ENCODE results near the gene ARPC3. TPM values are rescaled to one million over a fixed set of nuclear protein-coding genes. Genes with fewer than 3 reads are reported as not detected.
"Not testable (repeated sequence)": the region's sequence is repeated elsewhere in the genome, so short reads cannot be mapped to it uniquely, and the experiment has no call there.

Gene ARPC3
- total RNA-seq, 4 donors from 2014 or later = 147 to 333 (median 310) TPM

- TF ChIP-seq CTCF (IDR thresholded peaks at IDR 0.05) (no peak), POLR2A (IDR thresholded peaks at IDR 0.05) (no peak), EP300 (IDR thresholded peaks at IDR 0.05) (no peak), POLR2AphosphoS5 (IDR thresholded peaks at IDR 0.05) (no peak)
- ATAC-seq = no peak
- no peaks in the 10 kb centered on the region for H3K9me3 ChIP-seq
- peaks cover 0 to 37% of the 10 kb centered on the region in 2 donors for H3K36me3 ChIP-seq
- peak overlapping the region in 2 of 4 donors; percentile 64 to 72 for H3K27ac ChIP-seq
- H3K27me3 ChIP-seq = no peaks in the 10 kb centered on the region
- H3K4me3 ChIP-seq = peak overlapping the region; percentile 47 to 56
- WGBS, 2 donors (ENCODE audit: low coverage in 1 of 2) = 83 to 84% methylated on average over 9 to 11 of the region's 12 CpGs
- peaks cover 0 to 5% (median 0%) of the 10 kb centered on the region in 3 donors for H3K4me1 ChIP-seq
Measured at GRCh38 chr12:110431957-110432587, 18.1 kb downstream of the ARPC3 start.

GRCh38 chr12:110429676-110430075 lies 20.5 kb downstream of the ARPC3 start:
- 95 to 100% methylated on average over 1 to 9 of the region's 15 CpGs for WGBS, 2 donors (ENCODE audit: low coverage in 1 of 2)
- H3K4me3 ChIP-seq, ATAC-seq, H3K27ac ChIP-seq, H3K27me3 ChIP-seq, H3K9me3 ChIP-seq, H3K4me1 ChIP-seq: not testable (repeated sequence)
- H3K36me3 ChIP-seq = peaks cover 0 to 13% of the 10 kb centered on the region in 2 donors

- ATAC-seq = no peak
- H3K4me3 ChIP-seq = no peak overlapping the region
- no peaks in the 10 kb centered on the region for H3K36me3 ChIP-seq
- no peaks in the 10 kb centered on the region for H3K9me3 ChIP-seq
- TF ChIP-seq POLR2AphosphoS5 (IDR thresholded peaks at IDR 0.05) (no peak), EP300 (IDR thresholded peaks at IDR 0.05) (no peak), CTCF (IDR thresholded peaks at IDR 0.05) (no peak), POLR2A (IDR thresholded peaks at IDR 0.05) (no peak)
- peak overlapping the region in 1 of 4 donors; percentile 42 for H3K27ac ChIP-seq
- WGBS, 2 donors (ENCODE audit: low coverage in 1 of 2) = 9 to 10% methylated on average over 3 of the region's 3 CpGs
- H3K27me3 ChIP-seq = no peaks in the 10 kb centered on the region
- H3K4me1 ChIP-seq = peaks cover 0 to 9% (median 0%) of the 10 kb centered on the region in 3 donors
Measured at GRCh38 chr12:110426406-110426805, 23.7 kb downstream of the ARPC3 start.

GRCh38 chr12:110424237-110424636 lies 25.9 kb downstream of the ARPC3 start:
- Histone ChIP-seq H3K27ac (no peak overlapping the region), H3K27me3 (no peaks in the 10 kb centered on the region), H3K9me3 (no peaks in the 10 kb centered on the region), H3K36me3 (no peaks in the 10 kb centered on the region), H3K4me1 (peaks cover 0 to 5% (median 0%) of the 10 kb centered on the region in 3 donors), H3K4me3 (no peak overlapping the region)
- no peak for TF ChIP-seq POLR2AphosphoS5 (IDR thresholded peaks at IDR 0.05)
- TF ChIP-seq POLR2A (IDR thresholded peaks at IDR 0.05) = no peak
- TF ChIP-seq CTCF (IDR thresholded peaks at IDR 0.05) = no peak
- no peak for TF ChIP-seq EP300 (IDR thresholded peaks at IDR 0.05)
- ATAC-seq = no peak
- WGBS, 2 donors (ENCODE audit: low coverage in 1 of 2) = 58 to 90% methylated on average over 3 of the region's 3 CpGs

- Histone ChIP-seq H3K4me1 (peaks cover 0 to 5% (median 0%) of the 10 kb centered on the region in 3 donors), H3K27ac (peak overlapping the region in 1 of 4 donors; percentile 4), H3K27me3 (no peaks in the 10 kb centered on the region), H3K4me3 (no peak overlapping the region), H3K36me3 (no peaks in the 10 kb centered on the region), H3K9me3 (no peaks in the 10 kb centered on the region)
- no peak for TF ChIP-seq EP300 (IDR thresholded peaks at IDR 0.05)
- TF ChIP-seq POLR2A (IDR thresholded peaks at IDR 0.05) = no peak
- no peak for TF ChIP-seq POLR2AphosphoS5 (IDR thresholded peaks at IDR 0.05)
- no peak for TF ChIP-seq CTCF (IDR thresholded peaks at IDR 0.05)
- ATAC-seq = no peak
- 70% methylated on average over 4 of the region's 4 CpGs for WGBS, 2 donors (ENCODE audit: low coverage in 1 of 2)
Measured at GRCh38 chr12:110421701-110422100, 28.4 kb downstream of the ARPC3 start.
